AG04450 (cell line): ENCODE measurements around the gene ZSWIM4. TPM values are rescaled to one million over a fixed set of nuclear protein-coding genes. Genes with fewer than 3 reads are reported as not detected.
A peak's percentile ranks its signal among the peaks of the same experiment; 100 is the strongest.
"Not testable (repeated sequence)": the region's sequence is repeated elsewhere in the genome, so short reads cannot be mapped to it uniquely, and the experiment has no call there.

ENCODE experiments used
- CTCF ChIA-PET: fragments of 300-600, 350-600 bp; formaldehyde crosslinking; extraction: SDS; loops from one replicate; lab custom pipeline; 2022; ENCODE audit warnings: antibody characterized with exemption, inconsistent platforms; lab: Charles Lee
- POLR2A ChIA-PET: fragments of 350-600 bp; formaldehyde crosslinking; extraction: SDS; loops from one replicate; lab custom pipeline; 2021; ENCODE audit warnings: antibody characterized with exemption, inconsistent platforms; lab: Yijun Ruan, JAX
- DNase-seq: peaks from one replicate; pipeline ENCODE4 v3.0.0-alpha.2; 2011; ENCODE audit warnings: low read depth, low spot score
- H3K27ac ChIP-seq: one replicate; pipeline ENCODE4 v1.5.1; 2012; ENCODE audit warnings: low read depth, low read length, control low read depth
- H3K27me3 ChIP-seq: one replicate; pipeline ENCODE4 v1.6.0; 2012; ENCODE audit warnings: low read length; ENCODE audit not compliant: control insufficient read depth, insufficient read depth
- H3K4me3 ChIP-seq: 2 replicates; pipeline ENCODE4 v1.5.1; 2011; ENCODE audit warnings: mild to moderate bottlenecking, low read depth, low read length, control low read depth
- H3K9me3 ChIP-seq: 2 replicates; pipeline ENCODE4 v1.5.1; 2012; ENCODE audit warnings: low read length; ENCODE audit not compliant: control insufficient read depth, insufficient read depth
- CTCF ChIP-seq: IDR thresholded peaks from 2 replicates; pipeline ENCODE4 v1.5.1; 2011; ENCODE audit warnings: low read depth, low read length, control low read depth, inconsistent platforms
- polyA plus RNA-seq: library from polyadenylated mRNA; depleted of rRNA; stranded (reverse); fragments of >200 nt; gene quantifications from 2 replicates; pipeline ENCODE4 v1.2.3, GENCODE V29; 2011

ZSWIM4 gene
- polyA plus RNA-seq, 1 experiment: 2.3 TPM

GRCh38 chr19:13774217-13775191 is 20.7 kb upstream of the ZSWIM4 start, which contains the start of gene C19orf53:
Gene C19orf53 (plus strand): TSS chr19:13774456. CDS start chr19:13774478, 22 bp downstream.
- Histone ChIP-seq H3K27ac (peak within 1 kb of the TSS; percentile 96), H3K4me3 (peak within 1 kb of the TSS; percentile 96), H3K27me3 (no peaks in the 10 kb centered on the region), H3K9me3 (peaks cover 3% of the 10 kb centered on the region; the same call in 1 of the 2 replicates)
- ChIA-PET CTCF (interaction anchor here (0.6 to 2.3 kb wide), 8 partner anchors 10 to 362 kb away, joined by 3 to 7 read pairs (median 4); partner anchors contain the start of gene ASF1B), POLR2A (interaction anchor here (0.6 to 2.9 kb wide), 13 partner anchors 10 to 734 kb away, joined by 3 to 29 read pairs (median 4); partner anchors contain the start of genes MRI1 and ZSWIM4)
- peak; percentile 83 for DNase-seq
- no peak for TF ChIP-seq CTCF

GRCh38 chr19:13778398-13778797 is 16.8 kb upstream of the ZSWIM4 start:
- DNase-seq: no peak
- Histone ChIP-seq H3K9me3 (peaks cover 5% of the 10 kb centered on the region; the same call in 1 of the 2 replicates), H3K4me3 (no peak overlapping the region), H3K27me3 (no peaks in the 10 kb centered on the region), H3K27ac (no peak overlapping the region)
- ChIA-PET POLR2A (interaction anchor here (0.8 kb wide), 1 partner anchor 17 kb away, joined by 3 read pairs; the partner anchor contains the start of gene ZSWIM4), CTCF (no interaction called here)
- no peak for TF ChIP-seq CTCF

GRCh38 chr19:13778847-13779246 is 16.4 kb upstream of the ZSWIM4 start:
- no peak for TF ChIP-seq CTCF
- H3K4me3 ChIP-seq: no peak overlapping the region
- no peak overlapping the region for H3K27ac ChIP-seq
- no peaks in the 10 kb centered on the region for H3K27me3 ChIP-seq
- ChIA-PET POLR2A (no interaction called here), CTCF (no interaction called here)
- DNase-seq: no peak
- peaks cover 5% of the 10 kb centered on the region; the same call in 1 of the 2 replicates for H3K9me3 ChIP-seq

GRCh38 chr19:13779794-13780193 is 15.4 kb upstream of the ZSWIM4 start:
- CTCF ChIA-PET, H3K4me3 ChIP-seq, DNase-seq, H3K27ac ChIP-seq, H3K27me3 ChIP-seq, H3K9me3 ChIP-seq: not testable (repeated sequence)
- POLR2A ChIA-PET: interaction anchor here (0.5 kb wide), 1 partner anchor 25 kb away, joined by 9 read pairs; no protein-coding TSS in a partner anchor

GRCh38 chr19:13781547-13781946 is 13.7 kb upstream of the ZSWIM4 start:
- ChIA-PET POLR2A (interaction anchor here (0.6 to 1.0 kb wide), 5 partner anchors 14 to 81 kb away, joined by 3 to 8 read pairs (median 5); partner anchors contain the start of gene ZSWIM4), CTCF (interaction anchor here (1.5 kb wide), 1 partner anchor 81 kb away, joined by 5 read pairs; no protein-coding TSS in a partner anchor)
- peaks cover 2% of the 10 kb centered on the region; the same call in 1 of the 2 replicates for H3K9me3 ChIP-seq
- no peak for TF ChIP-seq CTCF
- H3K27me3 ChIP-seq: no peaks in the 10 kb centered on the region
- no peak overlapping the region for H3K4me3 ChIP-seq
- no peak overlapping the region for H3K27ac ChIP-seq
- no peak for DNase-seq
